Stimulated activated CD4-positive, alpha-beta T cell treated with anti-CD3 and anti-CD28 coated beads, Interleukin-12 subunit alpha, Interleukin-12 subunit beta, amount 100 ng/mL, for 24 hours (primary cell): Measurements from ENCODE around the gene ITLN2.
"Not testable (repeated sequence)": the region's sequence is repeated elsewhere in the genome, so short reads cannot be mapped to it uniquely, and the experiment has no call there.

Experiments
- DNase-seq, 2 experiments: peaks; one replicate each; pipeline ENCODE4 v3.0.0-alpha.2; 2020; ENCODE audit warnings: low read depth in 2 of 2

Gene ITLN2

GRCh38 chr1:160954158-160955104 lies at the start of gene ITLN2:
ITLN2 (minus strand) TSS chr1:160954809; CDS start chr1:160954741, 68 bp downstream.
- DNase-seq: peak in 1 of 2 experiments; percentile 15

DNA sequence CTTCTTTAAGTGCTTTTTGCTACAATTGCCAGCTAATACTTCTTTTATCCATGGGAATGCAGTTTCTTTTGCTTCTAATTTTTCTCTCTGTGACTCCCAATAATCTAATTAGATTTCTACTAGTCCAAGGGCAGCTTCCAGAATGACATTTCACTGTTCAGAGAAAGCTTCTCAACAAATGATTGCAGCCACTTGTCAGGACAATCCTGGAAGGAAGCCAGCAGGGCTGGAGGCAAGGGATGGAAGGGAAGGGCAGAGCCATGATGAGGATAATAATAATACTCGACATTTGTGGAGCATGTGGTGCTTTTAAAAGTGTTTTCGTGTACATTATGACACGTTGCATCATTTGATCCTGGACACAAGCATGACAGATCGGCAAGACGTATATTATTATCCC lies 46.9 kb upstream of the ITLN2 start:
- no peak for DNase-seq

DNA sequence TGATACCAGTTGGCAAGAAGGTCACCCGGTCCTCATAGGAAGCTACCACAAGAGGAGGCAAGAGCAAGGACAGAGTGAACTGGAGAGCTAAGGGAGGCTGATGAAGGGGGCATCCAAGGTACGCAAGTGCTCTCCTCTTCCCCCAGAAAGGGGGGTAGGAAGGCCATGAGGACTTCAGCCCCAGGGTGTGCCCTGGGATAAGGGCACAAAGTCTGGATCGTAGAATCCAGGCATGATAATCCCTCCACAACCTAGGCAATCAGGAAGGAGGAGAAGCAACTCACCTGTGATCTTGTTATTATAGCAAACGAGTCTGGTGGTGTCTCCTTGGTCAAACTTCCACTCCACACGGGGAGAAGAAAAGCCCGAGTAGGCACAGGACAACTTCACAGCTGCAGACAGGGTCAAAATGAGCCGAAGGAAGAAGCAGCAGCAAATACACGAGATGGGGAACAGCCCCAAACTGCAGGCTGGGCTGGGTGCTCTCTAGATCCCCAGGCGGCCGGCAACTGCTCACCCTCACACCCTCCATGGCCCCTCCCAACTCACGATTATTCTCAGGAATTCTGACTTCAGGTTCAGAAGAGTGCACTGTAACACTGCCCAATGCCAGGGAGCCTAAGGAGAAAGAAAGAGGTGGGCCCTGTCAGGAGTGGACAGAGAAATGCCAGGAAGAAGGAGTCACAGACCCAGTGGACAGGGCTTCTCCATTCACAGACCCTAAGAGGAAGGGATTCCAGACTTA lies 46.3 kb upstream of the ITLN2 start:
- no peak for DNase-seq

- no peak for DNase-seq
These were observed 44.8 kb upstream of the ITLN2 start for GRCh38 chr1:160999376-160999775.

- DNase-seq: peak in 1 of 2 experiments; percentile 41
These were observed 42.9 kb upstream of the ITLN2 start for GRCh38 chr1:160997323-160998038.

- DNase-seq: no peak
These were observed 41.6 kb upstream of the ITLN2 start for GRCh38 chr1:160996178-160996577.

DNA sequence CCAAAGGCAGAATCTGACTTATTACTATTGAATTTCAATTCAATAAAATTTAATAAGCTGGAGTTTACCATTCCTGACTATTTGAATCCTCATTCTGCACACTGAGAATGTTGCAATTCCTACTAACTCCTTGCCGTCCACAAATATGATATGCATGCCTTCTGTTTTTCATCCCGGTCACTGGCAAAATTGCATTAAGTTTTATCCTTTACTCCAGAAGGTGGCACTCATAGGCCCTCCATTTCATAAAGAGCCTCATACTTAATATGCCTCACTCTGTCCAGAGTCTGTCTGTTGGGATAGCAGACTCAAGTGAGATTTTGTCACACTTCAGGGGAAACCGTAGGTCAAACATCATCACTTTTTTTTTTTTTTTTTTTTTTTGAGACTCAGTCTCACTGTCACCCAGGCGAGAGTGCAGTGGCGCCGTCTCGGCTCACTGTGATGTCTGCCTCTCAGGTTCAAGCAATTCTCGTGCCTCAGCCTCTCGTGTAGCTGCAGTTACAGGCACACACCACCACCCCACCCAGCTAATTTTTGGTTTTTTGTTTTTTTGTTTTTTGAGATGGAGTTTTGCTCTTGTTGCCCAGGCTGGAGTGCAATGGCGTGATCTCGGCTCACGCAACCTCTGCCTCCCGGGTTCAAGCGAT lies 39.1 kb upstream of the ITLN2 start:
- no peak for DNase-seq

GRCh38 chr1:160992036-160992435 lies 37.4 kb upstream of the ITLN2 start:
- DNase-seq: not testable (repeated sequence)

GRCh38 chr1:160987359-160988050 lies 32.9 kb upstream of the ITLN2 start:
- DNase-seq: no peak

GRCh38 chr1:160985723-160986122 lies 31.1 kb upstream of the ITLN2 start:
- no peak for DNase-seq

GRCh38 chr1:160981584-160982411 lies 27.2 kb upstream of the ITLN2 start:
- no peak for DNase-seq

- DNase-seq: no peak
These were observed 24.7 kb upstream of the ITLN2 start for GRCh38 chr1:160979286-160979685.

DNA sequence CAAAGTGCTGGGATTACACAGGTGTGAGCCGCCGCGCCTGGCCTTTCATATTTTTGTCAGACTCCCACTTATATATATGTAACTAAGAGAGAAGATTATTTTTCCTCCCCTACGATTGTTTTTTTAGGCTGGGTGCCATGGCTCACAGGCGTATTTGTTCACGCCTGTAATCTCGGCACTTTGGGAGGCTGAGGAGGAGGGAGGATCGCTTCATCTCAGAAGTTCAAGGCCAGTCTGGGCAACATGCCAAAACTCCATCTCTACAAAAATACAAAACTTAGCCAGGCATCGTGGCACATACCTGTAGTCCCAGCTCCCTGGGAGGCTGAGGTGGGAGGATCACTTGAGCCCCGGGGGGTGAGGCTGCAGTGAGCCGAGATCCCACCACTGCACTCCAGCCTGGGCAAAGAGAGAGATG lies 23.9 kb upstream of the ITLN2 start:
- no peak for DNase-seq

DNA sequence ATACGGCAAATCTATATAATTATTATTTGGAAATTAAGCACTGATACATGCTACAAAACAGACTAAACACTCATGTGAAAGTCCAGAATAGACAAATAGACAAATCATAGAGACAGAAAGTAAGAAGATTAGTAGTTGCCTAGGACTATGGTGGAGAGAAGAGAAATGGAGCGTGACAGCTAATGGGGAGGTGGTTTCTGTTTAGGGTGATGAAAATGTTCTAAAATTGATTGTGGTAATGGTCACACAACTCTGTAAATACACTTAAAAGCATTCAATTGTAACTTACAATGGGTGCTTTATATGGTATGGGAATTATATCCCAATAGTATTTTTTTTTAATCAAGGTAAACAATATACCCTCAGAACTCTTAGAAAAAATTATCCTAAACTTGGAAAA lies 20.4 kb upstream of the ITLN2 start:
- DNase-seq: no peak

DNA sequence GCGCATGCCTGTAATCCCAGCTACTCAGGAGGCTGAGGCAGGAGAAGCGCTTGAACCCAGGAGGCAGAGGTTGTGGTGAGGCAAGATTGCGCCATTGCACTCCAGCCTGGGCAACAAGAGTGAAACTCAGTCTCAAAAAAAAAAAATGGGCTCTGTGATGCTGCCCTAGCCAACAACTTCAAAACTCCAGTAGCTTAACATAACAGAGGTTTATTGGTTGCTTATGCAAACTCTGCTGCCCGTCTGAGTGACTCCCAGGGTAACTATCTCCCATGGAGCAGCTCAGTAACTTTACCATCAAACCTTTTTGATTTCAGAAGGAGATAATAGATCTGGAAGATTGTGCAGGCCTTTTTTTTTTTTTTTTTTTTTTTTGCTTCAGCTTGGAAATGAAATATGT lies 18.9 kb upstream of the ITLN2 start:
- no peak for DNase-seq

DNA sequence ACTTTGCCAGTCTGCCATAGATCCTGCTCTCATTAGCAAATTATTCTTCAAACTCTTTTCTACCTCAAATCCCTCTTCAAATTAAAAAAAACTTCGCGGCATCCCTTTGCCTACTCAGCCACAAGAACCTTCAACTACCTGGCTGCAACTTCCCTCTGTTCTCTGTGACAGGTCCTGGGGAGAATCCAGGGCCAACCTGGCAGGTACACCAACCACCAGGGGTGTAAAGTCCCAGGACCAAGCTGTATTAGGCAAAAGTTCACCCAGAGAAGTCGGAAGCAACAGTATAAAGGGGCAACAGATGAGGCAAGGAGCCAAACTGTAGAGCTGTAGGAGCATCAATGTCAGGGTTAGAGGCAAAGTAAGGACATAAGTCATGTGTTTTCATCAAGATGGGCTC lies 18.3 kb upstream of the ITLN2 start:
- DNase-seq: no peak

DNA sequence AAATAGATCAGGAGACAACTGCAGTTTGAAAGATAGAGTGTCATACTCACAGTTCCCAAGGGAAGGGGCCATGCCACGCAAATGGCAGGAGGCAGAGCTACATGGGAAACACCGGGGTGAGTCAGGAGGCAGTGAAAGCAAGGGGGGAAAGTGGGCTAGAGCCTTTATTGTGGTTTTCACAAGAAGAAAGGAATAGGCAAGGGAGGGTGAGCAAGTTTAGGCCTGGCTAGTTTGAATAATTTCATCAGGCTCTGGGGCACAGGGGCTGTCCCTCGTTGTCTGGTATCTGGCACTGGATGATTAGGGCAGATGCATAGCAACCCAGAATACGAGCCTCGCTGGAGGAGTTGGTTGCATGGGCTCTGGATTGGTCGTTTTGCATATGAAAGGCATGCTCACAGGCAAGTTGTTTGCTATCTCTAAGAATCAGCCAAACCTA lies 17.0 kb upstream of the ITLN2 start:
- DNase-seq: peak; percentile 5 to 47

- DNase-seq: no peak
These were observed 8.9 kb upstream of the ITLN2 start for GRCh38 chr1:160963521-160963920.

DNA sequence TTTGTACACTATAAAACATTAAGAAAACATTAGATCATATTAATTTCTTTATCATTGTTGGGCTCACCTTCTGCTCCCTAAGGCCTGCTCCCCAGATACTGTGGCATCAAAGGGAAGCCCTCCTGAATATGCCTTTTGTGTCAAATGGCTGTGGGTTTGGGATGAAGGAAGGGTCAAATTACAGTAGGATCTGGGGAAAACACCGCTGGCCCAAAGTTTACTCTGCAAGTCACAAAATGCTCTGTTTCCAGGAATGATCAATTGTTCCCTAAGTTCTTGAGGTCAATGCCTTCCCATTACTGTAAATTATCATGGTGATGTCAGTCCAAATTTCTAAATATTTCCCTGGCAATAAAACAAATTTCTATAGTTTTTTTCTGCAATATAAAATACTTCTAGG lies 6.8 kb upstream of the ITLN2 start:
- no peak for DNase-seq

DNA sequence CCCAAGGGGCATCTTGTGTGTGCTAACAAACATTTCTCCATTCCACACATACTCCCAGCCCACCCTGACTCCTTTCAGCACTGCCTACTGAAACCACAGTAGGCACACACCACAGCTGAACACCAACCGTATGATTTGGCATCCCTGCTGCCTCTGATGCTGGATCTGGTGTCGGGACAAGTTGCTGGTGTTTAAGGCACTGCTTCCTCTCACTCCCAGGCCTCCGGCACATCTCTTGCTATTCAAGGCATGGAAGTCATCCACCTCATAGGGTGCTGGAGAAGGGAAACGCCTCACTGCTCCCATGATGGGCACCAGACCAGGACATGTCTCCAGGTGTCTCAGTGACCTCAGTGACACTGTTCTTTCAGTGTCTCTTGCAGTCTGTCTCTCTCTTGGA lies 2.4 kb upstream of the ITLN2 start:
- no peak for DNase-seq
